Stimulated activated CD4-positive, alpha-beta T cell treated with anti-CD3 and anti-CD28 coated beads, TNF-alpha, amount 100 ng/mL, for 1 hour (primary cell): ENCODE measurements around the gene RPTOR.

ENCODE experiments used
- DNase-seq, 3 donors: peaks; one replicate each; pipeline ENCODE4 v3.0.0-alpha.2; 2020; ENCODE audit warnings: low read depth in 3 of 3, low spot score in 1 of 3

RPTOR gene

DNA sequence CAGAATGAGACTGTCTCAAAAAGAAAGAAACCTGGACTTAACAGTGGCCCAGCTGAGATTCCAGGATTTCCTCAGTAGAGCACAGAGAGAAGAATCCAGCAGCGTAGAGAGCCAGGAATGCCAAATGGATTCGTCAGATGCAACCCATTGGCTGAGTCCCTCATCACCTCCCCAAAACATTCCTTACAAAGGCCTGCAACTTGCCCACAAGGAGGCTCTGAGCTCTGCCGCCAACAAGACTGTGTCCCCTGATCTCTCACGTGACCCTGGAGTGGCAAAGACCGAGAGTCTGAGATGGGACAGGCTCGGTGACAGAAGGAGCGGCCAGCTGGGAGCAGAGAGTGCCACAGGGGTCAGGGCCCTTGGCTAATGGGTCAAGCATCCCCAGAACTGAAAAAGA lies 440.1 kb downstream of the RPTOR start:
- no peak for DNase-seq

DNA sequence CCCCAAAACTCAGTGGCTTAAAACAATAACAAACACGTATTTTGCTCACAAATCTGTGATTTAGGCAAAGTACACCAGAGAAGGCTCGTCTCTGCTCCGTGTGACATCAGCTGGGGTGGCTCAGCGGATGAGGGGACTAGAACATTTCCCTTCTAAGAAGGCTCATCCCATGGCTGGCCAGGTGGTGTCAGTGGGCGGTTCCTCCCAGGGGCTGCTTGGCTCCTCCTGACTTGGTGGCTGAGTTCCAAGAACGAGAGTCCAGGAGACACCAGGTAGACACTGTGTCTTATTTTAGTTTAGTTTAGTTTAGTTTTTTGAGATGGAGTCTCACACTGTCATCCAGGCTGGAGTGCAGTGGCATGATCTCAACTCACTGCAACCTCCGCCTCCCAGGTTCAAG lies 441.4 kb downstream of the RPTOR start:
- DNase-seq: no peak

DNA sequence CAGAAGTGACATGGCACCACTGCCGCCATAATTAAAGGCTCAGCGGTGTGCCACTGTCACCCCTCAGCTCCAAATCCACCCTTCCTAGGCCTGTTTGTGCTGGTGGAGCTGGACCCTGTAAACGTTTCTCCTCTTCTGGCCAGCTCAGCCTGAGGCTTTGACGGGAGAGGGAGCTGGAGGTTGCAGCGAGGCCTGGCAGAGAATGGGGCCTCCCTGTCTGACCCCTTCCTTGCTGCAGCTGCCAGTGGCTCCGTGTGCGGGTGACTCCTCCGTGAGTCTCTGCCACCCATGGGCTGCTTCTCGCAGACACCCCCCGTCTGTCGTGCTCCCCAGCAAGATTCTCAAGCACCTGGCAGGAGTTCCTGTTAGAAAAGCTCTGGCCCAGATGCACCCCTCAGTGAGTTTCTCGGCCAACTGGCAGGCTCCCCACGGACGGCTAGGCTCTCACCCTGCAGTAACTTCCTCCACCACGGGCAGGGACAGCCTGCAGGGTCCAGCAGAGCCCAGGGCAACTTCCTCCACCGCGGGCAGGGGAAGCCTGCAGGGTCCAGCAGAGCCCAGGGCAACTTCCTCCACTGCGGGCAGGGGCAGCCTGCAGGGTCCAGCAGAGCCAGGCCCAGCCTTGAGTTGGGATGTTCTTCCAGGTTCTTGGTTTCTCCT lies 442.3 kb downstream of the RPTOR start:
- DNase-seq: no peak

DNA sequence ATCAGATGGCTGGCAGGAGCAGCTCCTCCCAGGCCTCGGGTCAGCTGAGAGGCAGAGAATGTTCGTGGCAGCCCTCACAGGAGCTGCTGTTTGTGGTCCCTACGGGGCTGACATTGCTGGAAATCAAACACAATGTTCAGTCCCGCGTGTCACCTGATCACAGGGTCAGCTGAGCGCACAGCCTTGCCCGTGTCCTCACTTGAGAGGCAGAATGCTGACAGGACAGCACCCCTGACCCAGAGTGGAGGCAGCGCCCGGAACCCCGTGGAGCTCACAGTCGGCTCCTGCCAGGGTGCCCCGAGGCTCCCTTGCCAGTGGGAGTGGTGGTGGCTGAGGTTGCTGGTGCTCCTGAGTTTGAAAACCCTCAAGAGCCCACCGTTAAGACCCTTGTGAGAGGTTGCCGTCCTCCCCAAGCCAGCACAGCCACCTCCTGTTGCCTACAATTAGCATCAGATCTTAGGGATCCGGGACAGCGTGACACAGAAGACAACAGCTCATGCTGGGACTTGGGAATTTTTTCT lies 443.4 kb downstream of the RPTOR start:
- DNase-seq: no peak

DNA sequence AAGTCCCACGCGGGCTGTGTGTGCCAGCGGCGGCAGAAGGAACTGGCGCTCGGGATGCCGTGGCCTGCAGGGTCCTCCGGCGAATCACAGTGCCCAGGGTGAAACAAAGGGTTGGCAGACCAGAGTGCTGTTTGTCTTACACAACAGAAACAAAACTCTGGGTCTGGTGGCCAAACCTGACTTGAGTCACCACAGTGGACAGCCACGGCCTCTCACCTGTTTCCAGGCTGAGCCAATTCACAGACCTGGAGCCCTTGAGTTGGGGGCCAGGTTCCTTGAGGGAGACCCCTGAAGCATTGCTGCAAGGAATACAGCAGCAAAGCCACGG lies 444.9 kb downstream of the RPTOR start:
- no peak for DNase-seq

DNA sequence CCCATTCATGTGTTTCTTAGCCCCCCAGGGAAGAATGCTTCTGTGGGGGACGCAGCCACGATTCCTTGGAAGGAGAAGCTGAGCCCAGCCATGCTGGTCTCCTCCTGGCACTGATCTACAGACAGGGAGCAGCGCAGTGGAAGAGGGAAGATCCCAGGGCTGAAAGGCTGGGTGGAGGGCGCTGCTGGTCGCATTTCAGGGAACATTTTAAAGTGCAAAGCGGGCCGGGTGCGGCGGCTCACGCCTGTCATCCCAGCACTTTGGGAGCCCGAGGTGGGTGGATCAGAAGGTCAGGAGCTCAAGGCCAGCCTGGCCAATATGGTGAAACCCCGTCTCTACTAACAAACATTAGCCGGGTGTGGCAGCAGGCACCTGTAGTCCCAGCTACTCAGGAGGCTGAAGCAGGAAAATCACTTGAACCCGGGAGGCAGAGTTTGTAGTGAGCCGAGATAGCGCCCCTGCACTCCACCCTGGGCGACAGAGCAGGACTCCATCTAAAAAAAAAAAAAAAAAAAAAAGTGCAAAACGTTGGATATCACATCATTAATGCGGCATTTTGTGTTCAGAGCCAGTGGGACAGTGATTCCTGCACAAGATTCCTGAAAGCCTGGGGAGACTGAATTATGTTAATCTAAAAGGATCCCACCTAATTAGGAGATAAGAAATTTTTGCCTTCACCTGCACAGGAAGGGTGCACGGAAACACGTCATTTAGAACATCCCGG lies 446.4 kb downstream of the RPTOR start:
- no peak for DNase-seq

DNA sequence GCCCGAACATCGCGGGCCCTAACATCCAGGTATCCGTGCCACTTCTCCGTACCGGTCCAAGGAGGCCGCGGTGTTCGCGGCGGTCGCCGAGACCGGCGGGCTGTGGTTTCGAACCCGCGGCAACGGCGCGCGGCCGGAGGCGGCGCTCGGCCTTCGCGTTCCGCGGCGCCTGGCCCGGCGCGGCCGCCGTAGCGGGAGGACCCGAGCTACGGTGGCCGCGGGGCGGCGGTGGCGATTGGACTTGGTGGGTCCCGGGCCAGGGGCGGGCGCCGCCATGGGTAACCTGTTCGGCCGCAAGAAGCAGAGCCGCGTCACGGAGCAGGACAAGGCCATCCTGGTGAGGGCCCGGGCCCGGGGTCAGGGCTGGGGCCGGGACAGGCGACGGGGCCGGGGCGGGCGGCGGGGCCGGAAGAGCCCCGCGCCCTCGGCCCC lies 447.0 kb downstream of the RPTOR start, which contains the start of gene CHMP6:
Gene CHMP6, plus strand, starts transcription at position 197 of the 432 bp plus-strand sequence. Its CDS starts 78 bp downstream, at position 275.
- DNase-seq: peak in 2 of 3 donors; percentile 49 to 63

DNA sequence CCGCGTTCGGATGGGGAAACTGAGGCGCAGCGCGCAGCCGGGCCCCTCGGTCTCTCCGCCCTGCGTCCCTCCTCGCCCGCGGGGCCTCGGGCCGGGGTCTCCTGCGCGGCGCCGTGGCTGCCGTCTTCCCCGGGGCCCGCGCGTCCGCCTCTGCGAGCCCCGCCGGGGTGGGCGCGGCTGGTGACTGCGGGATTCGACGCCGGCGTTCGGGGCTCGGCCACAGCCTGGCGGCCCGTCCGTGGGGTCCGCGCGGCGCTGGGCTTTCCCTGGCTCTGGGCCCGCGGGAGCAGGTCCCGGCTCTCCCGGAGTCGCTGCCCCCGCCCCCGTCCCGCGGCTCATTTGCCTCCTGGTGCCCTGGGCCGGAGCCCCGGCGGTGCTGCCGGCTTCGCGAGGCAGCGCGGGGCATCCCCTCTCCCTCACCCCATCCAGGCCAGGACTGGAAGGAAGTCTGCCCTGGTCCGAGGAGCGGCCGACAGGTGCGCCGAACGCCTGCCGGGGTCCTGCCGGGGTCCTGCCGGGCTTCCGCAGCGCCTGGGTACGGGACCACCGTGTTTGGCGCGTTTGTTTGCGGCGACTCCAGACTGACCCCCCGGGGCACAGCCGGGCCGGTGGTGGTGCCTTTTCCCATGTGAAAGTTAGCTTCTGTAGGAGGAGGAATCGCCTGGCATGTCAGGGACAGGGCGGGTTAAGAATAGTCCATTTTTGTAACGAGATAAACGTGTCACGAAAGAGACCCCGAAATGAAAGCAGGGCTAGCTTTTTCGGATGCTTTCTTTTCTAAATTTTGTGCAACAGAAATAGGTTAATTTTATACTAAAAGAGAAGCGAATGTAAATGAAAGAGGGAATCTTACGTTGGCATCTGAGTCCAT lies 447.7 kb downstream of the RPTOR start:
- DNase-seq: no peak

DNA sequence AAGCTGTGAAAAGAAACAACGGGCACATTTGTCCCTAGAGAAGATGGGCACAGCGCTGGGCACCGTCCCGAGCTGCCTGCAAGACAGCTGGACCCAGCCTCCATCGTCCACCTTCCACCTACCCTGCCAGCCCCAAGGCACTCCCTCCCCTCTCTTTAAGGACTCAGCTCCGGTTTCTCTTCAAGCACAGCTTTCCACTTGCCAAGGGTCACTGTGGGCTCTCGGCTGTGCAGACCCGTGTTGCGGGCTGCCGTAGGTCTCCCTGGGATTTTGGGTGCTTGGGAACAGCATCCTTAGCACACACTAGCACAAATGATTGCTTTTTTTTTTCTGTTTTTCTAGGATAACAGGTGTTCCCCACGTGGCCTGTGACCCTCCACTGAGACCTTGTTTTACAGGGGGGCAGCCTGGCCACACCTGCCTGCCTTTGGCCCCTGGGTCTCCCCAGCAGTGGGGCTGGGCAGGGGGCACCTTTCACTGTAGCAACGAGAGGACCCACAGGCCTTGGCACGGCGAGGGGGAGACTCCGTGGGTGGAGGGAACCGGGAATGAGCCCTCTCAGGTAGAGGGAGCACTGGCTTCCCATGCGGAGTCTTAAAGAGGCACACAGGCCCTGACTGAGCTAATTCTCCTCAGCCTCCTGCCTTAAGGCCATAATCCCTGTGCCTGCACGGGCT lies 448.4 kb downstream of the RPTOR start:
- DNase-seq: no peak

DNA sequence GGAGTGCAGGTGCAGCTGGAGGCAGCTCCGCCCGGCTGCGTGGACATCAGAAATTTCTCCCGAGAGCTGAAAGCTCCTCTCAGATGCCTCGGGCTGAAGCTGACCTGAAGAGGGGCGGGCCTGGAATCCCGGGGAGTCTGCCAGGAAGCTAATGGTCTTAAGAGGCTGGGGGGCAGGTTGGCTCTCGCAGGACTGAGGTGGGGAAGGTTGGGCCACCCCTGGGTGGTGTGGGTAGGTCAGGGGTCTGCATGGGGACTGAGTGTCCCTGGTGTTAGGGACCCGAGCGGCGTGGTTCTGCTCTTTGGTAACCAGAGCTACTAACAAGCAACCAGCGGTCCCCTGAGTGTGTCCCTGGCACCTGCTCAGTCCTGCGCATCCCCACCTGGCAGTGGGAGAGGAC lies 450.5 kb downstream of the RPTOR start:
- no peak for DNase-seq

DNA sequence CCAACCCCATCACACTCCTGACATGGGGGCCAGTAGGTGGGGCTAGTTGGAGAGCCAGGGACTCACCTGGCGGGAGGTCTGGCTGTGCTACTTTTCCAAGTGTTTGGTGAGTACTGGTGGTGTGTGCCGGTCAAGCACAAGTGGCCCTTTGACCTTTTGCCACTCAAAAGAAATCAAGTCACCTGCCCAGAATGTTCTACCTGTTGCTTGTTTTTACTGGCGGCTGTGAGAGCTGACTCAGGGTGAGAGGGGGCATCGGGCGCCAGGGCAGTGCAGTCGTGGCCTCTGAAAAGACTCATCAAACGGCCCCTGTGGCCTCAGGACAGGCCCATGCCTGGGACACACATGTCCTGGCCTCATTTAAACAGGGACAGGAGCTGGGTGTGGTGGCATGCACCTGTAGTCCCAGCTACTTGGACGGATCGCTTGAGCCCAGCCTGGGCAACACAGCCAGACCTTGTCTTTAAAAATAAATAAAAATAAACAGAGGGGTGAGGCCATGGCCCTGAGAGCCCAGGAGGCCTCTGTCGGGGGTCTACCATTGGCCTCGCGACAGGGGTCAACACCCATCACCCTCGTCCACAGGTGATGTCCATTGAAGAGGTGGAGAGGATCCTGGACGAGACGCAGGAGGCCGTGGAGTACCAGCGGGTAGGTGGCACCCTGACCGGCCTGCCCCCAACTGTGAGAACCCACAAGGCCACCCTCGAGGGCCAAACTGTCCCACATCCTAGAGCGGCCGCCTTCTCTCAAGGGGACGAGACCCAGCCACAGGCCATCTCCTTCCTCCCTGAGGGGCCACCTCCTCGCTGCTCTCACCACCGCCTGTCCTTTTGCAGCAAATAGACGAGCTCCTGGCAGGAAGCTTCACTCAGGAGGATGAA lies 452.0 kb downstream of the RPTOR start:
- no peak for DNase-seq

DNA sequence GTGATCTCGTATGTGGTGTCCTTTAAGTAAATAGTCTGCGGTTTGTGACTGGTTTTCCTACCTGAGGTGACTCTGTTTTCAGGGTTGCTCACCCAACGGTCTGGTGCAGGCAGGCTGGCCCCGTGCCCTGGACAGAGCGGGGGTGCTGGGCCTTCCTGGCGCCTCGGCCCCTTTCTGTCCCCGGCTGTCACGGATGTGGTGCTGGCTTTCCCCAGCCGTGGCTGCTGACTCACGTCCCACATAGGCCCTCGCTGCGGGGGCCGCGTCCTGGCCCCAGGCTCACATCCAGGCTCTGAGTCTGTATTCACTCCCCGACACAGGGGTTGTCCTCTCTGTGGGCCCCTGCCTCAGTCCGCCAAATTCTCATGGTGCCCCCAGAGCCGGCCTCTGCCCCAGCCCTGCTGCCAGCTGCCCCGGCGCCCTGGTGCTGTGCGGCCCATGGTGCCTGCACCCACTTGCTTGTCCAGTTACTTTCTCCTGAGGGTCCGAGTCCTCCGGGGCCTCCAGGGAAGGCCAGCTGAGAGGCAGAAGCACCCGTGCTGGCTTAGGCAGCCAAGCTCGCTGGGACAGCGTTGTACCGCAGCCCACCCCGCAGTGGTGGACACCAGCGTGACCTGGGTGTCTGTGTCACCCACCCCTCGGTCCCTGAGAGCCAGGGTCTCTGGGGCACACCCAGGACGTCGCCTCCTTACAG lies 452.9 kb downstream of the RPTOR start:
- no peak for DNase-seq

DNA sequence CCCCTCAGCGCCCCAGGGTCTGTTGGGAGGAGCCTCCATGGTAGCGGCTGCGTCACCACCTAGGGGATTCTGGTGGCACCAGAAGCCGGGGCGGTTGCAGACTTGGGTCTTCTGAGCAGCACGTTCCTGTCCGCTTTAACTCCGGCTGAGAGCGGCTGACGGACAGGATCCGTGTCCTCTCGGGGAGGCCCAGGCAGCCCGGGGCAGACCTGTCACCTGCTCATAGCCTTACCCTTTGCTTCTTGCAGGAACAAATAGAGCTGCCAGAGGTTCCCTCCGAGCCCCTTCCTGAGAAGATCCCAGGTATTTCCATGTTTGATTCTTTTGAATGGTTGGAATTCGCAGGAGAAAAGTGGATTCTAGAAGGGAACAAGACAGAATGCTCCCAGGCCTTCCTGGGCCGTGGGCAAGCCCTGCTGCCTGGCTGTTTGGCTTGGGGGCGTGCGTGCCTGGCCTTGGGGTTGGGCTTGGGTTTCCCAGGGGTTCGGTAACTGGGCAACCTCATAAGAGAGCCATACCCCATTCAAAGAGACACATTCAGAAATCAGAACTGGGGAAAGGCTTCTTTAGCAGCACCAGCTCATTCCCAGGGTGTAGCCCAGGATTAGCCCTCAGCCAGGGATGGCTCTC lies 453.6 kb downstream of the RPTOR start:
- DNase-seq: no peak

DNA sequence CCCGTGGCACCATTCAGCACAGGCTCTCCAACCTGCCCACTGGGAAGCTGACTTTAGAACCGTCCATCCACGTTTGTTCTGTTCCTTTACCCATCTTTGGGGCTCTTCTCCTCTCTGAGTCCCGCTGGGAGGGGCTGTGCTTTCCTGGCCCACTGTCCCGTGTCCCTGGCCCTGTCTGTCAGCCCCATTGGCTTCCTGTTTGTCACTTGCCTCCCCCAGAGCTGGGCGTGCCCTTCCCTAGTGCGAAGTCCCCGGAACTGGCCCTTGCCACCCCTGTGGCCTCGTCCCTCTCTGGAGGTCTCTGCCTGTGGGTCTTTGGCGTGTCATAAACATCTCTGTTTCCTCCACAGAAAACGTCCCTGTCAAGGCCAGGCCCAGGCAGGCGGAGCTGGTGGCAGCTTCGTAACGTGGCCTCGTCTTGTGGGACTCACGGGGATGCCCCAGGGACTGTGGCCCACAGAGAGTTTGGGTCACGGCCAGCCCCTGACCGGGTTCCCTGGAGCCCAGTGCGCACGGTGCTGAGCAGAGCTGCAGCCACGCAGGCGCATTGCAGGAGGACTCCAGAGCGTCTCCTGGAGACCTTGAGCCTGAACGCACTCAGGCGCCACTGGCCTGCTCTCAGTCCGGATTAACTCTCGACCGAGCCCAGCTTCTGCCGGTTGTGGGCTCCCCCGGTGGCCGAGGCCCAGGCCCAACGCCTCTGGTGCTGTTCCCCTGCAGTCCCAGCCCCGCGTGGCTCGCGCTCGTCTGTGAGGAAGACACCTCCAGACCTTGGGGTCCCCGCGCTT lies 454.3 kb downstream of the RPTOR start:
- no peak for DNase-seq

DNA sequence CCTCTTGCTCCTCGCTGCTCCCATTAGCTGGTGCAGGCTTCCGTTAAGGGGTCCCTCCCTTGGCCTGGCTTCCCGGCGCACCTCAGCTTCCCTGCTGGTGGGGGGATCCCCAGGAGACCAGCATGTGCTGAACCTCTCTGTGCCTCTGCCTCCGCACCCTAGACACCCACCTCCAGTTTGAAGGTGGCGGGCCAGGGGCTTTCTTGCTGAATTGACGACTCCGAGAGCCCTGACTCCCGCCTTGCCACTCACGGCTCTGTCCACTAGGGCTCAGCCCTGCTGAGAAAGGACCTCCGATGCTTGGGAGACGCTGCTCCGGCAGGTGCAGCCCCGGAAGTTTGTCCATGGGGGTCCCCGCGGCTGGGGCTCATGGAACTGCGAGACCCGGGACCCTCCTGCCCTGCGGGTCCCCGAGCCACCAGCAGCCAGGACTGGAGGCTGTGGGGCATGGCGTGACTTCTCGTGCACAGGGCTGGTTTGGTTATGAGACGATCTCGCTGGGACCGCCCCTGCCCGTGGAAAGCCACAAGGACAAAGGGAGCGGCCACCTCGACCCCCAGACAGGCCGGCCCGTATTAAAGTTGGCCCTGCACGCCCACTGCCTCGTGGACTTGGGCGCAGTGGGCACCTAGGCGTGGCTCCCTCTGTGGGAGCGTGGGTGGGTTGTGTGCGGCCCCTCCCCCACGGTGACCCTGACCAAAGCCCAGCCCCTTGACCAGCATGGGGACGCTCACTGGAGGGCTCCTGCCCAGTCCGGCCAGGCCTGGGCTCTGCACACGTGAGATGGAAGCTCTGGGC lies 455.1 kb downstream of the RPTOR start:
- no peak for DNase-seq

DNA sequence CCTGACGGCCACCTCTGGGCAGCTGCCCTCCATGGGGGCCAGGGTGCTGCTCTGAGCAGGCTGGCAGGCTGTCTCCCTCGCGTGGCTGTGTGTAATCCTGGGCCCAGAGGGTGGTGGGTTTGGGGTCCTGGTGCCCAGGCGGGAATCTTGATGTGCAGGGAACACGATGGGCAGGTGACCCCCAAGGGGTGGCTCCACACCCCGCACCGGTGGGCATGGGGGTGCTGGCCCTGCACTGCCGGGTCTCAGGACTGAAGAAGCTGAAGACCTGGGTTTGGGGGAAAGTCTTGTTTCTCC lies 455.6 kb downstream of the RPTOR start:
- DNase-seq: no peak

DNA sequence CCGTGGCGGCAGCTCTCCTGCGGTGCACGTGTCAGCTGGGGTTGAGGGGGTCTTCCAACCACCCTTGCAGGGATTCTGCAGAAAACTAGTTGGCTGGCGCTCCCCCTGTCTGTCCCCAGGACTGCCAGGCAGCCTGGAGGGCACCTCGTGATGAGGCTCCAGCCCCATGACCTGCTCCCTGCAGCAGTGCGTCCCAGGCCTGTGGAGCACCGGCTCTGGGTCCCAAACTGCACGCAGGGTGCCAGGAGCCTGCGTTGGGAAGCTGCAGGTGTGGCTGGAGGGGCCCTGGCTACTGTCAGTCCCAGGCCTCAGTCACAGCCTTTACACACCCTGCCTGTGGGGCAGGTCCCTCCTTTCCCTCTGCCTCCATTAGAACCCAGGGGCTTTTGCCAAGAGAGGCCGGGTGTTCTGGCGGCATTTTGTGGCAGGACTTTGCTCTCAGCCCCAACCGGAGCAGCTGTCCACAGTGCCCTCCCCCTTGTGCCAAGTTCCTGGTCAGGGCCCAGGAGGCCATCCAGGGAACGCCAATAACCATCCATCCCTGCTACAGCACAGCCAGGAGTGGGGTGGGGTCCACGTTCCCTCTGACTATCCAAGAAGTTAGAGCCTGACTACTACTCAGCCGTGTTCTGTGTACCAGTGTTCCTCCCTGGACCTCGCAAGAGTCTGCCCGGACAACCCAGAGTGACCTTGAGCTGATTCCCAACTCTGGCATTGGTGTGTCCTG lies 456.2 kb downstream of the RPTOR start:
- no peak for DNase-seq
